IPS-20b (cell line): ENCODE results near the gene USP4.
"Not testable (repeated sequence)": the region's sequence is repeated elsewhere in the genome, so short reads cannot be mapped to it uniquely, and the experiment has no call there.

Source experiments
- H3K27ac ChIP-seq: one replicate; pipeline ENCODE4 v1.5.1; 2013; ENCODE audit warnings: low read length
- H3K27me3 ChIP-seq: 2 replicates; pipeline ENCODE4 v1.6.1; 2013; ENCODE audit warnings: mild to moderate bottlenecking, low read length, inconsistent platforms; ENCODE audit not compliant: insufficient read depth
- H3K36me3 ChIP-seq: 2 replicates; pipeline ENCODE4 v1.6.1; 2013; ENCODE audit warnings: low read depth, mild to moderate bottlenecking, inconsistent platforms, low read length, moderate library complexity; ENCODE audit not compliant: insufficient read depth
- H3K4me1 ChIP-seq: 2 replicates; pipeline ENCODE4 v1.6.1; 2013; ENCODE audit warnings: mild to moderate bottlenecking, control low read depth, inconsistent platforms, low read length, moderate library complexity; ENCODE audit not compliant: insufficient read depth
- H3K4me3 ChIP-seq: 2 replicates; pipeline ENCODE4 v1.5.1; 2013; ENCODE audit warnings: mild to moderate bottlenecking, low read length, inconsistent platforms
- H3K9ac ChIP-seq: 2 replicates; pipeline ENCODE4 v1.6.1; 2013; ENCODE audit warnings: low read depth, mild to moderate bottlenecking, inconsistent platforms, low read length, moderate library complexity
- H3K9me3 ChIP-seq: 2 replicates; pipeline ENCODE4 v1.6.1; 2013; ENCODE audit warnings: mild to moderate bottlenecking, low read depth, low read length, inconsistent platforms; ENCODE audit not compliant: insufficient read depth

USP4 gene

DNA sequence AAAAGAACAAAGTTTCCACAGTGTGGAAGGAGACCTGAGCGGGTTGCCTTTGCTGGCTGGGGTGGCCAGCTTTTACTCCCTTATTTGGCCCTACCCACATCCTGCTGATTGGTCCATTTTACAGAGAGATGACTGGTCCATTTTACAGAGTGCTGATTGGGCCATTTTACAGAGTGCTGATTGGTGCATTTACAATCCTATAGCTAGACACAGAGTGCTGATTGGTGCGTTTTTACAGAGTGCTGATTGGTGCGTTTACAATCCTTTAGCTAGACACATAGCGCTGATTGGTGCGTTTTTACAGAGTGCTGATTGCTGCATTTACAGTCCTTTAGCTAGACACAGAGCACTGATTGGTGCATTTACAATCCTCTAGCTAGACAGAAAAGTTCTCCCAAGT lies 111.0 kb downstream of the USP4 start:
- H3K27ac ChIP-seq, H3K36me3 ChIP-seq: not testable (repeated sequence)
- H3K9me3 ChIP-seq, result peaks cover 69% of the 10 kb centered on the region

More for the DNA sequence above, 111.0 kb downstream of the USP4 start:
- H3K4me1 ChIP-seq, H3K9ac ChIP-seq, H3K4me3 ChIP-seq, H3K27me3 ChIP-seq: not testable (repeated sequence)
